GM23338 (cell line): ENCODE measurements around the gene CAMKV. TPM values are rescaled to one million over a fixed set of nuclear protein-coding genes. Genes with fewer than 3 reads are reported as not detected.

Source experiments
- ATAC-seq: fragments of 200-7000 bp; cut with Tn5 transposase; 3 replicates; pipeline ENCODE4 v1.9.1; 2020
- DNase-seq: peaks from one replicate; pipeline ENCODE4 v3.0.0-alpha.2; 2015; ENCODE audit warnings: low spot score
- H2AFZ ChIP-seq: fragments of 200-600 bp; sonication (generic); 2 replicates; pipeline ENCODE4 v1.8.0; 2016; ENCODE audit warnings: antibody characterized with exemption, mild to moderate bottlenecking, moderate library complexity
- H3F3A ChIP-seq: fragments of 200-600 bp; sonication (generic); replicated peaks from 2 replicates; pipeline ENCODE4 v1.8.0; 2017; ENCODE audit warnings: antibody characterized with exemption, mixed run types, low read depth
- H3K27ac ChIP-seq: fragments of 200-600 bp; sonication (generic); 2 replicates; pipeline ENCODE4 v1.6.1; 2016; ENCODE audit warnings: low read depth
- H3K27me3 ChIP-seq: fragments of 200-600 bp; sonication (generic); 2 replicates; pipeline ENCODE4 v1.8.0; 2016; ENCODE audit warnings: mild to moderate bottlenecking, mixed run types, moderate library complexity; ENCODE audit not compliant: insufficient read depth
- H3K36me3 ChIP-seq: fragments of 200-600 bp; sonication (generic); 2 replicates; pipeline ENCODE4 v1.8.0; 2016; ENCODE audit warnings: mild to moderate bottlenecking; ENCODE audit not compliant: insufficient read depth
- H3K4me1 ChIP-seq: fragments of 200-600 bp; sonication (generic); 2 replicates; pipeline ENCODE4 v1.8.0; 2016; ENCODE audit warnings: mild to moderate bottlenecking, moderate library complexity; ENCODE audit not compliant: insufficient read depth
- H3K4me2 ChIP-seq: fragments of 200-600 bp; sonication (generic); 2 replicates; pipeline ENCODE4 v1.7.1; 2017; ENCODE audit warnings: mixed run types
- H3K4me3 ChIP-seq: fragments of 200-600 bp; sonication (generic); 2 replicates; pipeline ENCODE4 v1.6.1; 2016; ENCODE audit warnings: mixed run types
- H3K79me2 ChIP-seq: fragments of 200-600 bp; sonication (generic); replicated peaks from 2 replicates; pipeline ENCODE4 v1.8.0; 2017; ENCODE audit warnings: mild to moderate bottlenecking; ENCODE audit not compliant: insufficient read depth
- H3K9me2 ChIP-seq: fragments of 200-600 bp; sonication (generic); 2 replicates; pipeline ENCODE4 v1.8.0; 2017; ENCODE audit not compliant: insufficient read depth
- H4K20me1 ChIP-seq: fragments of 200-600 bp; sonication (generic); replicated peaks from 2 replicates; pipeline ENCODE4 v1.8.0; 2017; ENCODE audit warnings: mild to moderate bottlenecking; ENCODE audit not compliant: insufficient read depth
- H3K27ac Mint-ChIP-seq: 2 replicates; pipeline ENCODE4 v1.8.0; 2020; ENCODE audit warnings: inconsistent platforms, mild to moderate bottlenecking, moderate library complexity, mixed read lengths
- H3K27me3 Mint-ChIP-seq: 3 replicates; pipeline ENCODE4 v1.8.0; 2022; ENCODE audit warnings: low read depth, mild to moderate bottlenecking, moderate library complexity, mixed read lengths, inconsistent platforms; ENCODE audit not compliant: insufficient read depth, poor library complexity
- H3K36me3 Mint-ChIP-seq: 3 replicates; pipeline ENCODE4 v1.8.0; 2021; ENCODE audit warnings: low read depth, mild to moderate bottlenecking, inconsistent platforms, moderate library complexity, mixed read lengths
- H3K4me1 Mint-ChIP-seq: 3 replicates; pipeline ENCODE4 v1.8.0; 2020; ENCODE audit warnings: mild to moderate bottlenecking, inconsistent platforms, mixed read lengths
- H3K4me3 Mint-ChIP-seq: 3 replicates; pipeline ENCODE4 v1.8.0; 2021; ENCODE audit warnings: moderate library complexity, mild to moderate bottlenecking, inconsistent platforms, mixed read lengths
- H3K9me3 Mint-ChIP-seq: 3 replicates; pipeline ENCODE4 v1.8.0; 2020; ENCODE audit warnings: moderate library complexity, mild to moderate bottlenecking, inconsistent platforms, mixed read lengths
- CREB1 ChIP-seq: fragments of 250-450 bp; sonication (Bioruptor Pico); IDR thresholded peaks from 2 replicates; pipeline ENCODE4 v1.5.0; 2020; ENCODE audit warnings: low read depth, mild to moderate bottlenecking, moderate library complexity
- CTCF ChIP-seq, 2 experiments: fragments of 200-600 bp in 1 of 2; sonication (generic) in 1 of 2; conservative IDR thresholded peaks; 2 replicates each; pipeline versions ENCODE4 v1.5.1 to v1.6.1; 2016 to 2017; ENCODE audit warnings: antibody characterized with exemption in 2 of 2, low read depth in 2 of 2, mild to moderate bottlenecking in 2 of 2, moderate library complexity in 1 of 2
- ETS1 ChIP-seq: IDR thresholded peaks from 2 replicates; pipeline ENCODE4 v1.6.1; 2016; ENCODE audit warnings: antibody characterized with exemption
- EZH2 ChIP-seq: fragments of 200-600 bp; sonication (generic); IDR thresholded peaks from one replicate; pipeline ENCODE4 v1.8.0; 2017; ENCODE audit warnings: antibody characterized with exemption, mild to moderate bottlenecking, low read depth; ENCODE audit not compliant: unreplicated experiment
- EZH2phosphoT487 ChIP-seq: fragments of 200-600 bp; sonication (generic); IDR thresholded peaks from one replicate; pipeline ENCODE4 v1.8.1; 2018; ENCODE audit warnings: antibody characterized with exemption; ENCODE audit not compliant: unreplicated experiment
- JUNB ChIP-seq: IDR thresholded peaks from one replicate; pipeline ENCODE4 v1.6.1; 2016; ENCODE audit warnings: antibody characterized with exemption; ENCODE audit not compliant: unreplicated experiment
- NANOG ChIP-seq: IDR thresholded peaks from 2 replicates; pipeline ENCODE4 v1.6.1; 2016; ENCODE audit warnings: antibody characterized with exemption, borderline replicate concordance
- POLR2AphosphoS5 ChIP-seq: IDR thresholded peaks from 2 replicates; pipeline ENCODE4 v1.6.1; 2016; ENCODE audit warnings: antibody characterized with exemption, low read depth
- REST ChIP-seq: IDR thresholded peaks from one replicate; pipeline ENCODE4 v1.6.1; 2018; ENCODE audit warnings: antibody characterized with exemption; ENCODE audit not compliant: unreplicated experiment
- STAT1 ChIP-seq: IDR thresholded peaks from one replicate; pipeline ENCODE4 v1.6.1; 2016; ENCODE audit warnings: antibody characterized with exemption; ENCODE audit not compliant: unreplicated experiment
- ZNF114 ChIP-seq: fragments of 250-450 bp; sonication (Bioruptor Pico); IDR thresholded peaks from 2 replicates; pipeline ENCODE4 v1.5.0; 2020; ENCODE audit warnings: mild to moderate bottlenecking, moderate library complexity
- ZNF331 ChIP-seq: fragments of 250-450 bp; sonication (Bioruptor Pico); IDR thresholded peaks from 2 replicates; pipeline ENCODE4 v1.5.0; 2020; ENCODE audit warnings: low read depth, mild to moderate bottlenecking, moderate library complexity
- ZNF462 ChIP-seq: fragments of 250-450 bp; sonication (Bioruptor Pico); IDR thresholded peaks from 2 replicates; pipeline ENCODE4 v1.5.0; 2020; ENCODE audit warnings: mild to moderate bottlenecking, moderate library complexity
- polyA plus RNA-seq: library from polyadenylated mRNA; unstranded; fragments of >200 nt; fragmentation: Nextera tagmentation; extraction: Ambion mirVana; gene quantifications from 2 replicates; pipeline ENCODE4 v1.2.1, GENCODE V29; 2016
- total RNA-seq: library from RNA; depleted of rRNA; stranded (reverse); fragments of >200 nt; shearing (Covaris generic); gene quantifications from 2 replicates; pipeline ENCODE4 v1.2.3, GENCODE V29; 2014

Gene CAMKV
- total and polyA plus RNA-seq, 2 experiments from 2014 or later: 38.3 to 80.1 TPM

- H3K27ac Mint-ChIP-seq: no peak overlapping the region
- H3K4me3 Mint-ChIP-seq: no peak overlapping the region
- H3K4me1 ChIP-seq: peaks cover 17% of the 10 kb centered on the region
- no peak overlapping the region for H3K4me3 ChIP-seq
- ATAC-seq (no peak), DNase-seq (no peak)
- H3K79me2 ChIP-seq: no peaks in the 10 kb centered on the region
- H3K27ac ChIP-seq: no peak overlapping the region
- no peaks in the 10 kb centered on the region for H3K36me3 ChIP-seq
- H3K9me2 ChIP-seq: no peaks in the 10 kb centered on the region
- H3K36me3 Mint-ChIP-seq: no peaks in the 10 kb centered on the region; the same call in 2 of the 3 replicates
- H3K9me3 Mint-ChIP-seq: no peaks in the 10 kb centered on the region
- H3K4me1 Mint-ChIP-seq: peaks cover 32% of the 10 kb centered on the region
- H3K27me3 ChIP-seq: peaks cover 11% of the 10 kb centered on the region; the same call in 1 of the 2 replicates
- no peak overlapping the region for H3K4me2 ChIP-seq
- no peak overlapping the region for H2AFZ ChIP-seq
- H3F3A ChIP-seq: peaks cover 22% of the 10 kb centered on the region
- H4K20me1 ChIP-seq: no peaks in the 10 kb centered on the region; the same call in 1 of the 2 replicates
- TF ChIP-seq EZH2: no peak
- TF ChIP-seq POLR2AphosphoS5: no peak
- no peak for TF ChIP-seq CTCF (conservative IDR thresholded peaks at IDR 0.05; ENCODE audit: low read depth in 2 of 2)
- no peak for TF ChIP-seq ETS1
- no peak for TF ChIP-seq ZNF462 (CRISPR knock-in tag)
- no peak for TF ChIP-seq NANOG
- no peak for TF ChIP-seq EZH2phosphoT487
- TF ChIP-seq CREB1 (CRISPR knock-in tag): no peak
- no peak for TF ChIP-seq JUNB
- no peak for TF ChIP-seq ZNF331
- TF ChIP-seq REST: no peak
- TF ChIP-seq ZNF114 (CRISPR knock-in tag): no peak
- TF ChIP-seq STAT1: no peak
- H3K27me3 Mint-ChIP-seq: peaks cover 22% of the 10 kb centered on the region
Measured at GRCh38 chr3:49911611-49912010, 41.9 kb upstream of the CAMKV start.
